ENCODE results near the gene RHOBTB1.

DNA sequence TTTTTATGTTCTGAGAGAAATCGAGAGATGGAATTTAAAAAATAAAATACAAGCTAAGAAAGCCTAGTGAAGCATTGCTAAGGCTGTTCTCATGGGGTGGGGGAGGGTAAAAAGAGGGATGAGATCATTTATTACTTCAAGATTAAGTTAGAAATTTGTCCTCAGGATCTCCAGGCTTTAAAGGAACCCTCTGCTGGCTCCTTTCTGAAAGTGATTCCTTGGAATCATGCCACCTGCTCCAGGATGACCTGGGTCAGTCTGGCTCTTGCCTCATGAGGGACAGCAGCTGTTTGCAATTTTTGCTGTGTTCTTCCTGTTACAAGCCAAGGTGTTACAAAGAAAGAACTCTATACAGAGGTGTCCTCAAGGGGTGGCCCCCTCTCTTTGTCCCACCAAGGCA, 95.9 kb downstream of the RHOBTB1 start:
- TF ChIP-seq, protein P1, sequence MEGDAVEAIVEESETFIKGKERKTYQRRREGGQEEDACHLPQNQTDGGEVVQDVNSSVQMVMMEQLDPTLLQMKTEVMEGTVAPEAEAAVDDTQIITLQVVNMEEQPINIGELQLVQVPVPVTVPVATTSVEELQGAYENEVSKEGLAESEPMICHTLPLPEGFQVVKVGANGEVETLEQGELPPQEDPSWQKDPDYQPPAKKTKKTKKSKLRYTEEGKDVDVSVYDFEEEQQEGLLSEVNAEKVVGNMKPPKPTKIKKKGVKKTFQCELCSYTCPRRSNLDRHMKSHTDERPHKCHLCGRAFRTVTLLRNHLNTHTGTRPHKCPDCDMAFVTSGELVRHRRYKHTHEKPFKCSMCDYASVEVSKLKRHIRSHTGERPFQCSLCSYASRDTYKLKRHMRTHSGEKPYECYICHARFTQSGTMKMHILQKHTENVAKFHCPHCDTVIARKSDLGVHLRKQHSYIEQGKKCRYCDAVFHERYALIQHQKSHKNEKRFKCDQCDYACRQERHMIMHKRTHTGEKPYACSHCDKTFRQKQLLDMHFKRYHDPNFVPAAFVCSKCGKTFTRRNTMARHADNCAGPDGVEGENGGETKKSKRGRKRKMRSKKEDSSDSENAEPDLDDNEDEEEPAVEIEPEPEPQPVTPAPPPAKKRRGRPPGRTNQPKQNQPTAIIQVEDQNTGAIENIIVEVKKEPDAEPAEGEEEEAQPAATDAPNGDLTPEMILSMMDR (conservative IDR thresholded peaks at IDR 0.05; ENCODE audit: low read length) = no peak
- TF ChIP-seq EZH2phosphoT487 (IDR thresholded peaks at IDR 0.05; ENCODE audit: borderline replicate concordance) = no peak

Data from Loucy (cell line).